Neuronal stem cell (in vitro differentiated cells): ENCODE measurements around the gene RNU6-7.

Source experiments
- DNase-seq: peaks from one replicate; pipeline ENCODE4 v3.0.0-alpha.2; 2013; ENCODE audit warnings: low spot score
- H2AFZ ChIP-seq: one replicate; pipeline ENCODE4 v1.6.1; 2013; ENCODE audit warnings: mild to moderate bottlenecking, low read length, inconsistent platforms
- H2AK5ac ChIP-seq: 2 replicates; pipeline ENCODE4 v1.6.1; 2013; ENCODE audit warnings: low read depth, mild to moderate bottlenecking, inconsistent platforms, low read length, moderate library complexity, mixed read lengths
- H2BK120ac ChIP-seq: 2 replicates; pipeline ENCODE4 v1.6.1; 2013; ENCODE audit warnings: low read depth, mild to moderate bottlenecking, inconsistent platforms, low read length, moderate library complexity, mixed read lengths
- H2BK12ac ChIP-seq: one replicate; pipeline ENCODE4 v1.6.1; 2013; ENCODE audit warnings: low read length, inconsistent platforms
- H2BK15ac ChIP-seq: 2 replicates; pipeline ENCODE4 v1.6.1; 2013; ENCODE audit warnings: mild to moderate bottlenecking, low read length, inconsistent platforms, mixed read lengths
- H2BK5ac ChIP-seq: one replicate; pipeline ENCODE4 v1.6.1; 2013; ENCODE audit warnings: inconsistent platforms, mild to moderate bottlenecking, low read length, moderate library complexity
- H3K14ac ChIP-seq: one replicate; pipeline ENCODE4 v1.6.1; 2013; ENCODE audit warnings: low read length, inconsistent platforms
- H3K18ac ChIP-seq: 2 replicates; pipeline ENCODE4 v1.6.1; 2013; ENCODE audit warnings: low read length, inconsistent platforms
- H3K23ac ChIP-seq: 2 replicates; pipeline ENCODE4 v1.6.1; 2013; ENCODE audit warnings: low read depth, mild to moderate bottlenecking, mixed read lengths, low read length, inconsistent platforms; ENCODE audit not compliant: poor library complexity
- H3K27ac ChIP-seq: replicated peaks from 3 replicates; pipeline ENCODE4 v1.5.1; 2013; ENCODE audit warnings: low read length, inconsistent platforms
- H3K27me3 ChIP-seq, 3 experiments: 2 replicates each; pipeline ENCODE4 v1.6.1; 2013; ENCODE audit warnings: low read length in 3 of 3, mild to moderate bottlenecking in 2 of 3, inconsistent platforms in 1 of 3, low read depth in 1 of 3, mixed read lengths in 1 of 3, moderate library complexity in 1 of 3; ENCODE audit not compliant: control insufficient read depth in 3 of 3, insufficient read depth in 3 of 3
- H3K36me3 ChIP-seq, 2 donors: replicated peaks in 1 of 2; 2 replicates each; pipeline ENCODE4 v1.6.1; 2013; ENCODE audit warnings: low read length in 2 of 2; ENCODE audit not compliant: control insufficient read depth in 2 of 2, insufficient read depth in 2 of 2
- H3K4ac ChIP-seq: 2 replicates; pipeline ENCODE4 v1.6.1; 2013; ENCODE audit warnings: inconsistent platforms, mild to moderate bottlenecking, low read length, moderate library complexity
- H3K4me1 ChIP-seq, 2 donors: 1 replicate in 1 of 2; 2 replicates in 1 of 2; pipeline ENCODE4 v1.6.1; 2013; ENCODE audit warnings: low read length in 2 of 2, low read depth in 1 of 2; ENCODE audit not compliant: control insufficient read depth in 2 of 2, insufficient read depth in 1 of 2
- H3K4me2 ChIP-seq: one replicate; pipeline ENCODE4 v1.6.1; 2013; ENCODE audit warnings: mild to moderate bottlenecking, low read length, inconsistent platforms; ENCODE audit not compliant: insufficient read depth, poor library complexity, severe bottlenecking
- H3K4me3 ChIP-seq, 2 donors: 2 replicates each; pipeline ENCODE4 v1.5.1; 2013; ENCODE audit warnings: low read length in 2 of 2, mild to moderate bottlenecking in 2 of 2, inconsistent platforms in 1 of 2, moderate library complexity in 1 of 2
- H3K79me1 ChIP-seq: one replicate; pipeline ENCODE4 v1.6.1; 2013; ENCODE audit warnings: low read depth, mild to moderate bottlenecking, inconsistent platforms, low read length, moderate library complexity
- H3K9ac ChIP-seq: one replicate; pipeline ENCODE4 v1.6.1; 2013; ENCODE audit warnings: mild to moderate bottlenecking, low read depth, low read length, inconsistent platforms; ENCODE audit not compliant: poor library complexity
- H3K9me3 ChIP-seq, 2 donors: replicated peaks in 1 of 2; 2 replicates each; pipeline versions ENCODE3 to v1.6.1; 2013; ENCODE audit warnings: low read length in 2 of 2, mild to moderate bottlenecking in 2 of 2, inconsistent platforms in 1 of 2, low read depth in 1 of 2, mixed read lengths in 1 of 2, moderate library complexity in 1 of 2; ENCODE audit not compliant: control insufficient read depth in 2 of 2, insufficient read depth in 1 of 2
- H4K8ac ChIP-seq: one replicate; pipeline ENCODE4 v1.6.1; 2013; ENCODE audit warnings: low read depth, mild to moderate bottlenecking, inconsistent platforms, low read length, moderate library complexity
- H4K91ac ChIP-seq: one replicate; pipeline ENCODE4 v1.6.1; 2013; ENCODE audit warnings: low read length, low read depth, mild to moderate bottlenecking, inconsistent platforms; ENCODE audit not compliant: poor library complexity
- WGBS, 2 donors: extraction: QIAGEN DNeasy Blood & Tissue Kit; methylation state at CpG; one replicate each; pipeline ENCODE4 v1.1.7; 2013; ENCODE audit warnings: missing lambda C conversion rate in 2 of 2, mixed read lengths in 1 of 2; ENCODE audit not compliant: insufficient read length in 2 of 2, insufficient replicate concordance in 1 of 2; ENCODE audit errors: extremely low coverage in 2 of 2; 5-methylcytosine and 5-hydroxymethylcytosine counted together

Gene RNU6-7

DNA sequence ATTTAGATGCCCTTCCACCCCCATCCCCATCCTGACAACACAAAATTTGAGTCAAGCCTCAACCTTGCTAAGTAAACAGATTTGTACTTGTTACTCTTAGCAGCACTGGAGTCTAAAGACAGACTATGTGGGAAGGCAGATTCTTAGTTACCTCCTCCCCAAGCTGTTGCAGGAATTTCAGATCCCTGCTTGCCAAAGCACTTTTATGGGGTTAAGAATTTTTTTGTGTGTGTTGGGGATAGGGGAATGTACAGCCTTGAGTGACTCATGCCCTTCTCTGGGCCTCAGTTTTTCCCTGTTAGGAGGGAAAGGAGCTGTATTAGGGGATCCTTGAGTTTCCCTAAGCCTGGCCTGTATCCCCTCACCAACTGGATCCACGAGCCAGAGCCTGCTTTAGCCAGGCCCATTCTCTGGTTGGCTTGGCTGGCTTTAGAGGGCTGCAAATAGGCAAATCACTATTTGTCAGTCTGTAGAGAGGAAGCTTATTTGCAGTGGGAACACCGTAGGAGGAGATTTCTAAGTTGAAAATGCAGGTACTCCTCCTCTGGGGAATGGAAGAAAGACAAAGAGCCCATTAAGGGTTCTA is 28.9 kb downstream of the RNU6-7 start:
- no peak overlapping the region for H3K4ac ChIP-seq
- no peak overlapping the region for H3K4me3 ChIP-seq

DNA sequence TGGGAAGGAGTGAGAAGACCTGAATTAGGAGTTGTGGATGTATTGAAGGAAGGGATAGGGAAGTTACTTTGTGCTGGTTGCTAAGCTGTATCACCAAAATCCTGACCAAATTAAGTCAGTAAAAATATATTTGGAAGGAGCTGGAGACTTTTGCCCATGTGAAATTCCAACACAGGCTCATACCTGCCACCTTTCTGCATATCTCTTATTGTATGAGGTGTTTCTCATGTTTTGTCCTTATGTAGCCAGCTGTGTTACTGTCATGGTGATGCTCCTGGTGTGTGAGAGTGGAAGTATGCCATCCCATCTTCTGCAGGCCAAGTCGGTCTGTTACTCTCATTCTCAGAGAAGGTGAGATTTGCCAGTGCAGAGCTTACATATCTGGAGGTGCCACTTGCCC is 30.6 kb downstream of the RNU6-7 start:
- H4K91ac ChIP-seq: no peak overlapping the region
- no peak overlapping the region for H3K23ac ChIP-seq
- H3K4ac ChIP-seq: no peak overlapping the region
- no peak overlapping the region for H3K14ac ChIP-seq
- H2BK15ac ChIP-seq: no peak overlapping the region
- H3K4me3 ChIP-seq: no peak overlapping the region
- no peak overlapping the region for H2BK5ac ChIP-seq
- no peaks in the 10 kb centered on the region for H3K4me1 ChIP-seq
- no CpG with 5 or more reads among the region's 1 CpG for WGBS, 2 donors
- no peak overlapping the region for H3K9ac ChIP-seq
- no peaks in the 10 kb centered on the region for H3K9me3 ChIP-seq
- H3K4me2 ChIP-seq: no peak overlapping the region
- no peak overlapping the region for H3K27ac ChIP-seq
- H3K36me3 ChIP-seq: no peaks in the 10 kb centered on the region
- H4K8ac ChIP-seq: no peak overlapping the region
- H2BK120ac ChIP-seq: no peak overlapping the region
- H3K79me1 ChIP-seq: no peaks in the 10 kb centered on the region
- H3K18ac ChIP-seq: no peak overlapping the region
- H3K27me3 ChIP-seq: peaks cover 0 to 7% (median 0%) of the 10 kb centered on the region in 3 experiments
- no peak overlapping the region for H2AFZ ChIP-seq
- no peak for DNase-seq
- H2AK5ac ChIP-seq: no peak overlapping the region
- no peak overlapping the region for H2BK12ac ChIP-seq

More for the DNA sequence above, 28.9 kb downstream of the RNU6-7 start:
- H3K18ac ChIP-seq: no peak overlapping the region
- no peak for DNase-seq
- no peak overlapping the region for H2AK5ac ChIP-seq
- no peaks in the 10 kb centered on the region for H3K9me3 ChIP-seq
- H2AFZ ChIP-seq: no peak overlapping the region
- H2BK120ac ChIP-seq: no peak overlapping the region
- H2BK15ac ChIP-seq: no peak overlapping the region
- no peak overlapping the region for H3K4me2 ChIP-seq
- H3K4me1 ChIP-seq: no peaks in the 10 kb centered on the region
- H4K91ac ChIP-seq: no peak overlapping the region
- WGBS, 2 donors: no CpG with 5 or more reads among the region's 2 CpGs
- H3K79me1 ChIP-seq: no peaks in the 10 kb centered on the region
- H3K36me3 ChIP-seq: no peaks in the 10 kb centered on the region
- no peak overlapping the region for H4K8ac ChIP-seq
- no peak overlapping the region for H3K9ac ChIP-seq
- H2BK5ac ChIP-seq: no peak overlapping the region
- H3K27me3 ChIP-seq: peaks cover 0 to 12% (median 0%) of the 10 kb centered on the region in 3 experiments
- no peak overlapping the region for H3K27ac ChIP-seq
- H2BK12ac ChIP-seq: no peak overlapping the region
- no peak overlapping the region for H3K14ac ChIP-seq
- no peak overlapping the region for H3K23ac ChIP-seq

DNA sequence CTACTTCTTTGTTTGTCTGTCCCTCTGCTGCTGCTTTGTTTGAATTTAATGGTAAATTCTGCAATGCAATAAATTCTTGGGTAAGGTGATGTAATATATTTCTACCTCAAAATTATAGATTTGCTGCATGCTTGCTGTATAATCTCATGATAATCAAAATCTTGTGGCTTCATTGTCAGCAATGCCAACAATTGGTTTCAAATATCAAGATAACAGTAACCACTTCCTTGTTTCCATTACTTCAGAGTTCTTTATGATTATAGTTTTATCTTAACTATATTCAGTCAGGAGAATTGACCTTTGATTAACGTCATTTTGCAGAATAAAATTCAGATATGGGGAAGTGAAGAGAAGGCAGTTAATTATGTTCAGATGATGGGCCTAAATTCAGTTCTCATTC is 31.4 kb downstream of the RNU6-7 start:
- Histone ChIP-seq H3K27ac (no peak overlapping the region), H4K91ac (no peak overlapping the region), H3K27me3 (peaks cover 0 to 7% (median 0%) of the 10 kb centered on the region in 3 experiments), H2AK5ac (no peak overlapping the region), H4K8ac (no peak overlapping the region), H2BK12ac (no peak overlapping the region), H3K18ac (no peak overlapping the region), H3K9ac (no peak overlapping the region), H3K23ac (no peak overlapping the region), H3K9me3 (no peaks in the 10 kb centered on the region), H3K36me3 (no peaks in the 10 kb centered on the region), H2BK15ac (no peak overlapping the region), H3K4me3 (no peak overlapping the region), H2BK5ac (no peak overlapping the region), H3K79me1 (no peaks in the 10 kb centered on the region), H3K4me2 (no peak overlapping the region), H2AFZ (no peak overlapping the region), H2BK120ac (no peak overlapping the region), H3K14ac (no peak overlapping the region), H3K4me1 (no peaks in the 10 kb centered on the region), H3K4ac (no peak overlapping the region)
- no CpG with 5 or more reads among the region's 1 CpG for WGBS, 2 donors
- no peak for DNase-seq

DNA sequence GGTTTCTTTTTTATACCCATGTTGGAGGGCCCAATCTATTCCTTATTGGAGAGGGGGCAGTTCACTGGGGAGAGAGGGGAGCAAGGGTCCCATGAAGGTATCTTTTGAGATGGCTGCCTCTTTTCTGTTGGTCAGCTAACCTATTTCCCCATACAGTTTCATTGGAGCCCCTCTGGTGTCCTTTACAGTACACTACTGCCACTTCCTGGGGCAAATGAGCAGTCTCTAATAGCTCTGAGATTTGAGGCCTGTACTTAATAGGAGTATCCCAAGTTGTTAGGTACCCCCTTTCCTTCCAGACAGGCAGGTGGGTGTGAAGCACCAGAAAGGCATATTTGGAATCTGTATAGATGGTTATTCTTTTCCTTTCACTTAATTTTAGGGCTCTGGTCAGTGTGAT is 42.6 kb downstream of the RNU6-7 start:
- no peak overlapping the region for H3K14ac ChIP-seq
- H2BK5ac ChIP-seq: no peak overlapping the region
- H2AK5ac ChIP-seq: no peak overlapping the region

More for the DNA sequence above, 42.6 kb downstream of the RNU6-7 start:
- H3K27me3 ChIP-seq: peaks cover 0 to 16% (median 0%) of the 10 kb centered on the region in 3 experiments
- H3K9me3 ChIP-seq: peaks cover 0 to 1% of the 10 kb centered on the region in 2 donors
- H2BK120ac ChIP-seq: no peak overlapping the region
- no peak overlapping the region for H3K4me3 ChIP-seq
- H3K36me3 ChIP-seq: no peaks in the 10 kb centered on the region
- H3K9ac ChIP-seq: no peak overlapping the region
- no peak overlapping the region for H2BK15ac ChIP-seq
- H4K91ac ChIP-seq: no peak overlapping the region
- no peak overlapping the region for H4K8ac ChIP-seq
- no peak overlapping the region for H3K27ac ChIP-seq
- no peaks in the 10 kb centered on the region for H3K4me1 ChIP-seq
- H3K23ac ChIP-seq: no peak overlapping the region
- DNase-seq: no peak
- H3K4me2 ChIP-seq: no peak overlapping the region
- H3K79me1 ChIP-seq: no peaks in the 10 kb centered on the region
- no peak overlapping the region for H3K4ac ChIP-seq
- H2BK12ac ChIP-seq: no peak overlapping the region
- H2AFZ ChIP-seq: no peak overlapping the region
- no peak overlapping the region for H3K18ac ChIP-seq
